ENCODE data around the gene SFXN5.

SFXN5 gene

GRCh38 chr2:72993147-72993932 lies 78.2 kb downstream of the SFXN5 start:
- TF ChIP-seq CTCF (IDR thresholded peaks at IDR 0.05; ENCODE audit: extremely low read depth, insufficient read depth, missing control alignments): peak; percentile 70
- in situ Hi-C loops (cut with MboI; ENCODE audit: low pct_unique_long_range_greater_than_20kb, low sequenced_read_pairs, unreplicated experiment): loop anchor here (25.0 kb wide), 1 partner anchor 169 kb away; no protein-coding TSS in a partner anchor
- peak; percentile 83 for DNase-seq (ENCODE audit: low spot score)

DNA sequence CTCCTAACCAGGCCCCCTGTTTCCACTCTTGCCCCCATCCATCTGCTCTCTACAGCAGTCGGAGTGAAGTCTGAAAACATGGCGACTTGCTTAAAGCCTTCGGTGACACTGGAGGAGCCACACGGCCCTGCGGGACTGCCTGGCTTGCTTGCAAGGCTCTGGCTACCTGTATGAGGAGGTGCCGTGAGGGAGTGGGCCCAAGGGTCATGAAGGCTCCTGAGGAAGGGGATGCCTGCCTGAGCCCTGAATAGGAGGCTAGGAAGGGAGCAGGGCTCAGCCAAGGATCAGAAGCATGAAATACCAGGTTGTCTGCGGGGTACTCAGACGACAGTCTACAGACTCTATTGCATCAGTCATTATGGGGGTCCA lies 78.8 kb downstream of the SFXN5 start:
- TF ChIP-seq CTCF (IDR thresholded peaks at IDR 0.05; ENCODE audit: extremely low read depth, insufficient read depth, missing control alignments): no peak
- in situ Hi-C loops (cut with MboI; ENCODE audit: low pct_unique_long_range_greater_than_20kb, low sequenced_read_pairs, unreplicated experiment): loop anchor here (25.0 kb wide), 1 partner anchor 170 kb away; no protein-coding TSS in a partner anchor
- no peak for DNase-seq (ENCODE audit: low spot score)

DNA sequence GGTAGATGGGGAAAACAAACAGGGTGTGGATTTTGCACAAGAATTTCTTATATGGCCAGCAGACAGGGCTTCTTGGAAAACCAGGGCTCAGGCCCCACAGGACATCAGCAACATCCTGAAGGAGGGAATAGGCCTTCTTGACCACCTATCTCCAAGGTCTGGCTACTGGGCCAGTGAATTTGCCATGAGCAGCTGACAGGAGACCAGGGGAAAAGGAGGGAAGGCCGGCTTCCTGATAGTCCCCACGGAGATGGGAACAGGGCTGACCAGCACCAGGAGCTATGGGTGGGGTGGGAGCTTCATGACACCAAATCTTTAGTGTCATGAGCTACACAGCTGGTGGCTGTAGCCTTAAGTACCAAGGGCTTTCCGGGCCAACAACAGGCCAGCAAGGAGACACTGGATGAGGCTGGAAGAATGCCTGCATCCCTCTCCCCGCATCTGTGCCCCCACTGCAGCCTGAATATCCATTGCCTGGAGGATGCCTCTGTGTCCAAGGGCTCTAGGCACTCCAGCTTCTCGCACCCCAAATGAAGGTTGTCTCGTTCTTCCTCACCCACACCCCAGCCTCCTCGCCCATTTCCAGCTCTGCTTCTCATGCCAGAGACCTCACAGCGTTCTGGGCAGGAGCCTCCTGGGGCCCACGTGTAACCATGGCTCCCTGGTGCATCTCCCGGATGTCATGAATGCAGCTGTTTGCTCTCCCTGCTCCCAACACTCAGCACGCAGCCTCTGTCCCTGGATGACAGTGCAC lies 79.4 kb downstream of the SFXN5 start:
- in situ Hi-C loops (cut with MboI; ENCODE audit: low pct_unique_long_range_greater_than_20kb, low sequenced_read_pairs, unreplicated experiment): loop anchor here (25.0 kb wide), 1 partner anchor 170 kb away; no protein-coding TSS in a partner anchor

DNA sequence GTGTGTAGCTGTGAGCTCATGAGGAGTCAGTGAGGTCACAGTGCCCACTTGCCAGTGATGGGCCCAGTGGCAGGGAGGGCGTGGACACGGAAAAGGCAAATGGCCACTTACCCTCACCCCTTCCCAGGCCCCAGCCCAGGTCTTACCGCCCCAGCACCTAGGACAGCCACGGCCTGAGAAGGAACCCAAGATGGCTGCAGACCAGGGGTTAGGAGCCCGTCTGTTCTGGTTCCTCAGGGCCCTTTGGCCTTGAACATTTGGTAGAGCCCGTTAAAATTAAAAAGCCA lies 80.1 kb downstream of the SFXN5 start:
- in situ Hi-C loops (cut with MboI; ENCODE audit: low pct_unique_long_range_greater_than_20kb, low sequenced_read_pairs, unreplicated experiment): loop anchor here (25.0 kb wide), 1 partner anchor 171 kb away; no protein-coding TSS in a partner anchor
- no peak for TF ChIP-seq CTCF (IDR thresholded peaks at IDR 0.05; ENCODE audit: extremely low read depth, insufficient read depth, missing control alignments)
- no peak for DNase-seq (ENCODE audit: low spot score)

More for the DNA sequence above, 79.4 kb downstream of the SFXN5 start:
- no peak for TF ChIP-seq CTCF (IDR thresholded peaks at IDR 0.05; ENCODE audit: extremely low read depth, insufficient read depth, missing control alignments)
- no peak for DNase-seq (ENCODE audit: low spot score)

GRCh38 chr2:72990695-72991438 lies 80.6 kb downstream of the SFXN5 start:
- no peak for TF ChIP-seq CTCF (IDR thresholded peaks at IDR 0.05; ENCODE audit: extremely low read depth, insufficient read depth, missing control alignments)
- in situ Hi-C loops (cut with MboI; ENCODE audit: low pct_unique_long_range_greater_than_20kb, low sequenced_read_pairs, unreplicated experiment): loop anchor here (25.0 kb wide), 1 partner anchor 171 kb away; no protein-coding TSS in a partner anchor
- no peak for DNase-seq (ENCODE audit: low spot score)
